WTC11 (cell line): ENCODE data around the gene TFF1. TPM values are rescaled to one million over a fixed set of nuclear protein-coding genes. Genes with fewer than 3 reads are reported as not detected.

Experiments used
- ATAC-seq: fragments of 200-7000 bp; cut with Tn5 transposase; 2 replicates; pipeline ENCODE4 v1.10.0; 2021; ENCODE audit warnings: mild to moderate bottlenecking, moderate library complexity
- CTCF ChIA-PET: fragments of 300-600 bp; sonication (Branson Sonifier 250); formaldehyde crosslinking; loops from one replicate; lab custom pipeline; 2021; ENCODE audit warnings: antibody characterized with exemption; lab: Charles Lee
- POLR2A ChIA-PET: fragments of 350-600 bp; sonication (Branson Sonifier 250); formaldehyde crosslinking; loops from one replicate; lab custom pipeline; 2021; ENCODE audit warnings: antibody characterized with exemption; lab: Charles Lee
- DNase-seq: peaks from one replicate; pipeline ENCODE4 v3.0.0; 2021; ENCODE audit warnings: low spot score
- H3K27ac Mint-ChIP-seq: 2 replicates; pipeline ENCODE4 v1.8.0; 2021; ENCODE audit warnings: mixed read lengths
- H3K27me3 Mint-ChIP-seq: 2 replicates; pipeline ENCODE4 v1.8.0; 2021; ENCODE audit warnings: low read depth, mild to moderate bottlenecking, moderate library complexity, mixed read lengths
- H3K36me3 Mint-ChIP-seq: 2 replicates; pipeline ENCODE4 v1.8.0; 2021; ENCODE audit warnings: mixed read lengths
- H3K4me1 Mint-ChIP-seq: 2 replicates; pipeline ENCODE4 v1.8.0; 2022; ENCODE audit warnings: mixed read lengths
- H3K4me3 Mint-ChIP-seq: 2 replicates; pipeline ENCODE4 v1.8.0; 2021; ENCODE audit warnings: mild to moderate bottlenecking, moderate library complexity, mixed read lengths
- H3K9me3 Mint-ChIP-seq: 2 replicates; pipeline ENCODE4 v1.8.0; 2021; ENCODE audit warnings: mixed read lengths
- ARID4B ChIP-seq: sonication (generic); formaldehyde crosslinking; IDR thresholded peaks from 2 replicates; pipeline ENCODE4 v1.8.0; 2023; ENCODE audit warnings: missing genetic modification reagents, mild to moderate bottlenecking, borderline replicate concordance
- ATF1 ChIP-seq: sonication (generic); formaldehyde crosslinking; IDR thresholded peaks from 2 replicates; pipeline ENCODE4 v1.8.1; 2023; ENCODE audit warnings: mild to moderate bottlenecking, moderate library complexity, missing genetic modification reagents
- CBFB ChIP-seq: sonication (generic); formaldehyde crosslinking; IDR thresholded peaks from 2 replicates; pipeline ENCODE4 v1.8.1; 2022; ENCODE audit warnings: mild to moderate bottlenecking, low read depth, missing genetic modification reagents
- CDX4 ChIP-seq: fragments of 250-450 bp; sonication (Bioruptor Pico); IDR thresholded peaks from 2 replicates; pipeline ENCODE4 v1.9.0; 2021; ENCODE audit warnings: moderate library complexity, mild to moderate bottlenecking, inconsistent platforms, borderline replicate concordance
- CTCF ChIP-seq: fragments of 200-600 bp; IDR thresholded peaks from 2 replicates; pipeline ENCODE4 v1.8.0; 2022; ENCODE audit warnings: antibody characterized with exemption
- ESRRA ChIP-seq: sonication (generic); formaldehyde crosslinking; IDR thresholded peaks from 2 replicates; pipeline ENCODE4 v1.8.1; 2022; ENCODE audit warnings: mild to moderate bottlenecking, missing genetic modification reagents, borderline replicate concordance
- FOXK1 ChIP-seq: sonication (generic); formaldehyde crosslinking; IDR thresholded peaks from 2 replicates; pipeline ENCODE4 v1.8.0; 2022; ENCODE audit warnings: mild to moderate bottlenecking, moderate library complexity, missing genetic modification reagents
- FOXP1 ChIP-seq: sonication (generic); formaldehyde crosslinking; IDR thresholded peaks from 2 replicates; pipeline ENCODE4 v1.8.0; 2022; ENCODE audit warnings: missing genetic modification reagents, mild to moderate bottlenecking, moderate library complexity, borderline replicate concordance
- GABPB1 ChIP-seq: sonication (generic); formaldehyde crosslinking; IDR thresholded peaks from 2 replicates; pipeline ENCODE4 v1.8.1; 2023; ENCODE audit warnings: mild to moderate bottlenecking, missing genetic modification reagents
- GRHL2 ChIP-seq: fragments of 250-450 bp; sonication (Bioruptor Pico); IDR thresholded peaks from 2 replicates; pipeline ENCODE4 v1.8.0; 2022; ENCODE audit warnings: mild to moderate bottlenecking, moderate library complexity; ENCODE audit not compliant: insufficient replicate concordance, severe bottlenecking
- JUN ChIP-seq: sonication (generic); formaldehyde crosslinking; IDR thresholded peaks from 2 replicates; pipeline ENCODE4 v1.8.0; 2023; ENCODE audit warnings: mild to moderate bottlenecking, missing genetic modification reagents
- MLX ChIP-seq: sonication (generic); formaldehyde crosslinking; IDR thresholded peaks from 2 replicates; pipeline ENCODE4 v1.8.1; 2023; ENCODE audit warnings: mild to moderate bottlenecking, missing genetic modification reagents, moderate library complexity
- MXD4 ChIP-seq: fragments of 250-450 bp; sonication (Bioruptor Pico); IDR thresholded peaks from 2 replicates; pipeline ENCODE4 v1.8.0; 2021; ENCODE audit warnings: mild to moderate bottlenecking, moderate library complexity, borderline replicate concordance
- NFE2L1 ChIP-seq: sonication (generic); formaldehyde crosslinking; IDR thresholded peaks from 2 replicates; pipeline ENCODE4 v1.8.1; 2023; ENCODE audit warnings: missing genetic modification reagents
- NFYB ChIP-seq: sonication (generic); formaldehyde crosslinking; conservative IDR thresholded peaks from 2 replicates; pipeline ENCODE4 v1.8.0; 2022; ENCODE audit warnings: low read depth, missing genetic modification reagents
- NR3C1 ChIP-seq: sonication (generic); formaldehyde crosslinking; conservative IDR thresholded peaks from 2 replicates; pipeline ENCODE4 v1.8.1; 2023; ENCODE audit warnings: low read depth, mild to moderate bottlenecking, missing genetic modification reagents
- SP1 ChIP-seq: sonication (generic); formaldehyde crosslinking; conservative IDR thresholded peaks from 2 replicates; pipeline ENCODE4 v1.8.1; 2022; ENCODE audit warnings: missing genetic modification reagents
- STAT6 ChIP-seq: sonication (generic); formaldehyde crosslinking; conservative IDR thresholded peaks from 2 replicates; pipeline ENCODE4 v1.8.1; 2023; ENCODE audit warnings: mild to moderate bottlenecking, low read depth, missing genetic modification reagents, moderate library complexity
- TEAD1 ChIP-seq: sonication (generic); formaldehyde crosslinking; IDR thresholded peaks from 2 replicates; pipeline ENCODE4 v1.8.0; 2022; ENCODE audit warnings: mild to moderate bottlenecking, missing genetic modification reagents
- ZNF121 ChIP-seq: sonication (generic); formaldehyde crosslinking; IDR thresholded peaks from 2 replicates; pipeline ENCODE4 v1.8.0; 2023; ENCODE audit warnings: missing genetic modification reagents
- ZNF138 ChIP-seq: sonication (generic); formaldehyde crosslinking; conservative IDR thresholded peaks from 2 replicates; pipeline ENCODE4 v1.8.1; 2022; ENCODE audit warnings: mild to moderate bottlenecking, moderate library complexity, missing genetic modification reagents
- total RNA-seq: library from RNA; stranded (reverse); gene quantifications from 3 replicates; pipeline ENCODE4 v1.2.3, GENCODE V29; 2021
- TF ChIP-seq, protein P1 (sequence below): sonication (generic); formaldehyde crosslinking; IDR thresholded peaks from 2 replicates; pipeline ENCODE4 v1.8.1; 2022; ENCODE audit warnings: mild to moderate bottlenecking, missing genetic modification reagents, moderate library complexity, borderline replicate concordance

Gene TFF1
- total RNA-seq, 1 experiment from 2014 or later: 0.81 TPM

DNA sequence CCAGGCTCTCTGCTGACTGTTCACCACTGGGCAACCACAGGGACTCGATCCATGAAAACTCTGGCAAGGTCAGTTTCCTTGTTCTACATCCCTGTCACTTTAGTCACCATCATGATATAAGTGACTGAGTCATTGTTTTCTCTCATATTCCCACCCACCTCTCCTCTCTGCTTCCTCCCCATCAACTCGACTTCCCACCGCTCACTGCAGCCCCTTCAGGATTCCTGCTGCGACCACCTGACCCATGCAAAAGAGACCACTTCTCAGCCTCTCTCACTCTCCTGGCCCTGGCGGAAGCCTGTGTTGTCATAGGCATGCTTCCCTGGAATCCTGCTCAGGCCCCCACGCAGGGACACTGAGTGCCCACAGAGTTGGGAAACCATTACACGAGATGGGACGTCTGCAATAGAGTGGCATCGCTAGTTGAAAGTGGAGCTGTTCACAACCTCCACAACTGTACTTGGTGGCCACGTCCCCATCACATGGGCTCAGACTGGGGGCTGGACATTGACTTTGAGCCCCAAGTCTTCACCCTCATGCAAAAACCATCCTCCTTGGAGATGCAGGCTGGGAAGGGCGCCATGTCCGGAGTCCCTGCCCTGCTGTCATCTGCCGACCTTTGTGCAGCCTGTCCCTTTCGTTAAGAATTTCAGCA, 13.8 kb downstream of the TFF1 start:
- TF ChIP-seq CBFB (CRISPR knock-in tag): no peak
- no peak for TF ChIP-seq JUN (CRISPR knock-in tag)
- no peak for TF ChIP-seq SP1 (CRISPR knock-in tag)
- TF ChIP-seq FOXP1 (CRISPR knock-in tag): no peak
- TF ChIP-seq GABPB1 (CRISPR knock-in tag): no peak
- no peak for TF ChIP-seq CTCF
- TF ChIP-seq, protein P1, sequence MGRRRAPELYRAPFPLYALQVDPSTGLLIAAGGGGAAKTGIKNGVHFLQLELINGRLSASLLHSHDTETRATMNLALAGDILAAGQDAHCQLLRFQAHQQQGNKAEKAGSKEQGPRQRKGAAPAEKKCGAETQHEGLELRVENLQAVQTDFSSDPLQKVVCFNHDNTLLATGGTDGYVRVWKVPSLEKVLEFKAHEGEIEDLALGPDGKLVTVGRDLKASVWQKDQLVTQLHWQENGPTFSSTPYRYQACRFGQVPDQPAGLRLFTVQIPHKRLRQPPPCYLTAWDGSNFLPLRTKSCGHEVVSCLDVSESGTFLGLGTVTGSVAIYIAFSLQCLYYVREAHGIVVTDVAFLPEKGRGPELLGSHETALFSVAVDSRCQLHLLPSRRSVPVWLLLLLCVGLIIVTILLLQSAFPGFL (CRISPR knock-in tag): no peak
- TF ChIP-seq NR3C1: no peak
- no peak for TF ChIP-seq GRHL2
- TF ChIP-seq ESRRA (CRISPR knock-in tag): no peak
- TF ChIP-seq TEAD1: no peak
- TF ChIP-seq NFE2L1 (CRISPR knock-in tag): no peak
- TF ChIP-seq FOXK1 (CRISPR knock-in tag): no peak
- TF ChIP-seq ZNF138 (CRISPR knock-in tag): no peak
- no peak for TF ChIP-seq NFYB (CRISPR knock-in tag)
- TF ChIP-seq CDX4 (CRISPR knock-in tag): no peak
- no peak for TF ChIP-seq MLX (CRISPR knock-in tag)
- TF ChIP-seq MXD4 (CRISPR knock-in tag): no peak
- no peak for TF ChIP-seq ZNF121
- TF ChIP-seq ATF1 (CRISPR knock-in tag): no peak
- TF ChIP-seq, all 79 proteins: peak for 0
- DNase-seq (no peak), ATAC-seq (no peak)
- H3K36me3 Mint-ChIP-seq: no peaks in the 10 kb centered on the region
- no peaks in the 10 kb centered on the region for H3K4me1 Mint-ChIP-seq
- no peak overlapping the region for H3K27ac Mint-ChIP-seq
- no peak overlapping the region for H3K4me3 Mint-ChIP-seq
- CTCF ChIA-PET: interaction anchor here (1.6 kb wide), 1 partner anchor 29 kb away, joined by 4 read pairs; no protein-coding TSS in a partner anchor
- POLR2A ChIA-PET: no interaction called here
- no peaks in the 10 kb centered on the region; the same call in 1 of the 2 replicates for H3K27me3 Mint-ChIP-seq
- H3K9me3 Mint-ChIP-seq: peaks cover 16% of the 10 kb centered on the region

DNA sequence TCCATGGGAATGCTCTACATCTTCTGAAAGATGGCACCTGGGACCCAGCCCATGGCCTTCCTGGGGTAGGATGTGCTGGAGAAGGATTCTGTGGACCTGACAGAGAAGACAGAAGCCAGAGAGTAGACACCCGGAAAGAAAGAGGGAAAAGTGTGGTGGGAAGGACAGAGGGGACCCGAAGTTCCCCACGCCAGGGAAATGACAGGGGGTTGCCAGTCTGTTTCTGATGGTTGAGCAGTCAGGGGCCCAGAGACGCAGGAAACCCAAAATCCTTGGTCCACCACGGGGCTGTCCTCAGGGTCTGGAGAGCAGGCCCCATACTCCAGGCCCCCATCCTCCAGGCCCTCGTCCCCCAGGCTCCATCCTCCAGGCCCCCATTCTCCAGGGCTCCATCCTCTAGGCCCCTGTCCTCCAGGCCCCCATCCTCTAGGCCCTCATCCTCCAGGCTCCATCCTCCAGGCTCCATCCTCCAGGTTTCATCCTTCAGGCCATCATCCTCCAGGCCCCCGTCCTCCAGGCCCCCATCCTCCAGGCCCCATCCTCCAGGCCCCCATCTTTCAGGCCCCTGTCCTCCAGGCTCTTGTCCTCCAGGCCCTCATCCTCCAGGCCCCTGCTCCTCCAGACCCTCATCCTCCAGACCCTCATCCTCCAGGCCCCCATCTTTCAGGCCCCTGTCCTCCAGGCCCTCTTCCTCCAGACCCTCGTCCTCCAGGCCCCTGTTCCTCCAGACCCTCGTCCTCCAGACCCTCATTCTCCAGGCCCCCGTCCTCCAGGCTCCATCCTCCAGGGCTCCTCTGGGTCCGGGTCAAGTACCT, 14.5 kb downstream of the TFF1 start:
- no peak overlapping the region for H3K27ac Mint-ChIP-seq
- no peaks in the 10 kb centered on the region; the same call in 1 of the 2 replicates for H3K27me3 Mint-ChIP-seq
- POLR2A ChIA-PET: no interaction called here
- no peaks in the 10 kb centered on the region for H3K36me3 Mint-ChIP-seq
- ATAC-seq: no peak
- H3K4me3 Mint-ChIP-seq: no peak overlapping the region
- no peaks in the 10 kb centered on the region for H3K4me1 Mint-ChIP-seq
- DNase-seq: no peak
- CTCF ChIA-PET: interaction anchor here (1.6 to 2.0 kb wide), 2 partner anchors 14 to 29 kb away, joined by 4 to 9 read pairs; no protein-coding TSS in a partner anchor
- peaks cover 9% of the 10 kb centered on the region for H3K9me3 Mint-ChIP-seq
- TF ChIP-seq STAT6 (CRISPR knock-in tag) (no peak), ARID4B (CRISPR knock-in tag) (no peak)
